Esophagus muscularis mucosa (tissue), 4 donors: Measurements from ENCODE around the gene RBFA. TPM values are rescaled to one million over a fixed set of nuclear protein-coding genes. Genes with fewer than 3 reads are reported as not detected.
"Not testable (repeated sequence)": the region's sequence is repeated elsewhere in the genome, so short reads cannot be mapped to it uniquely, and the experiment has no call there.

Source experiments
- DNase-seq: peaks from one replicate; pipeline ENCODE4 v3.0.0-alpha.2; 2017; ENCODE audit errors: extremely low spot score
- H3K27ac ChIP-seq, 4 donors: fragments of 200-600 bp; sonication (generic); replicated peaks in 1 of 4; 1 replicate in 3 of 4; 2 replicates in 1 of 4; pipeline ENCODE4 v1.5.1; 2016 to 2019; ENCODE audit warnings: mild to moderate bottlenecking in 1 of 4
- H3K27me3 ChIP-seq, 4 donors: fragments of 200-600 bp; sonication (generic); one replicate each; pipeline versions ENCODE4 v1.5.1 to v1.6.0; 2016 to 2019
- H3K36me3 ChIP-seq, 4 donors: fragments of 200-600 bp; sonication (generic); one replicate each; pipeline ENCODE4 v1.5.1; 2016 to 2019
- H3K4me1 ChIP-seq, 4 donors: fragments of 200-600 bp; sonication (generic); one replicate each; pipeline ENCODE4 v1.5.1; 2016 to 2019
- H3K4me3 ChIP-seq, 4 donors: fragments of 200-600 bp; sonication (generic); 1 replicate in 2 of 4; 2 replicates in 2 of 4; pipeline ENCODE4 v1.5.1; 2016 to 2019; ENCODE audit warnings: mild to moderate bottlenecking in 4 of 4, moderate library complexity in 1 of 4
- H3K9me3 ChIP-seq, 4 donors: fragments of 200-600 bp; sonication (generic); 1 replicate in 3 of 4; 2 replicates in 1 of 4; pipeline ENCODE4 v1.5.1; 2016 to 2019
- EP300 ChIP-seq: sonication (generic); formaldehyde crosslinking; IDR thresholded peaks from one replicate; pipeline ENCODE4 v1.6.1; 2017; ENCODE audit warnings: antibody characterized with exemption
- POLR2A ChIP-seq: fragments of 450-650 bp; IDR thresholded peaks from one replicate; pipeline ENCODE4 v1.6.1; 2017; ENCODE audit warnings: antibody characterized with exemption, moderate library complexity, mild to moderate bottlenecking, low read depth
- POLR2AphosphoS5 ChIP-seq, 2 donors: sonication (generic); formaldehyde crosslinking; IDR thresholded peaks; one replicate each; pipeline ENCODE4 v1.6.1; 2017; ENCODE audit warnings: antibody characterized with exemption in 2 of 2
- WGBS: methylation state at CpG from one replicate; pipeline ENCODE4 v1.1.5; 2018; 5-methylcytosine and 5-hydroxymethylcytosine counted together
- intact Hi-C: fragments of 100-400 bp; cut with DNase I; formaldehyde crosslinking; loops from one replicate; pipeline ENCODE4 v1.15.1; 2023
- total RNA-seq, 4 donors: library from RNA; depleted of rRNA; stranded (reverse); fragments of >200 nt; gene quantifications; one replicate each; pipeline versions ENCODE4 v1.1.0 to v1.2.1, GENCODE V29; 2016
- TF ChIP-seq, protein P1 (sequence below), 3 experiments: fragments of 200-600 bp in 2 of 3; fragments of 450-650 bp in 1 of 3; sonication (generic) in 2 of 3; IDR thresholded peaks; one replicate each; pipeline ENCODE4 v1.5.1; 2017 to 2019; ENCODE audit warnings: antibody characterized with exemption in 3 of 3, mild to moderate bottlenecking in 2 of 3, moderate library complexity in 1 of 3

RBFA gene
- total RNA-seq, 4 donors from 2014 or later = 22.0 to 32.0 (median 25.6) TPM

DNA sequence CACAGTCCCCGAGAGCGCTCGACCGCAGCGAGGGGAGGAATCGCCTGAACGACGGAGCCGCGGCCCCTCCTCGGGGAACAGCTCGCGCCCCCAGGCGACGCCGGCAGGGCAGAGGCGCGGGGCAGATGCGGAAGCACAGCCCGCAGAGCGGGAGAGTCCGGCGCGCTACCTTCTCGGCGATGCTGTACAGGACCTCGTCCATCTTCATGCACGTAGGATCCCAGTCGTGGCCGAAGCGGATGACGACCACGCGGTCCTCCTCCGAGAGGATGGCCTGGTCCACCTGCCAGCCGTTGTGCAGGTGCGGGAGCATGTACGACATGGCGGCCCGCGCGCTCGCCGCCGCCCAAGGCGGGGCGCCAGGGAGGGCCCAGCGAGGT lies 46.2 kb upstream of the RBFA start:
- TF ChIP-seq, protein P1, sequence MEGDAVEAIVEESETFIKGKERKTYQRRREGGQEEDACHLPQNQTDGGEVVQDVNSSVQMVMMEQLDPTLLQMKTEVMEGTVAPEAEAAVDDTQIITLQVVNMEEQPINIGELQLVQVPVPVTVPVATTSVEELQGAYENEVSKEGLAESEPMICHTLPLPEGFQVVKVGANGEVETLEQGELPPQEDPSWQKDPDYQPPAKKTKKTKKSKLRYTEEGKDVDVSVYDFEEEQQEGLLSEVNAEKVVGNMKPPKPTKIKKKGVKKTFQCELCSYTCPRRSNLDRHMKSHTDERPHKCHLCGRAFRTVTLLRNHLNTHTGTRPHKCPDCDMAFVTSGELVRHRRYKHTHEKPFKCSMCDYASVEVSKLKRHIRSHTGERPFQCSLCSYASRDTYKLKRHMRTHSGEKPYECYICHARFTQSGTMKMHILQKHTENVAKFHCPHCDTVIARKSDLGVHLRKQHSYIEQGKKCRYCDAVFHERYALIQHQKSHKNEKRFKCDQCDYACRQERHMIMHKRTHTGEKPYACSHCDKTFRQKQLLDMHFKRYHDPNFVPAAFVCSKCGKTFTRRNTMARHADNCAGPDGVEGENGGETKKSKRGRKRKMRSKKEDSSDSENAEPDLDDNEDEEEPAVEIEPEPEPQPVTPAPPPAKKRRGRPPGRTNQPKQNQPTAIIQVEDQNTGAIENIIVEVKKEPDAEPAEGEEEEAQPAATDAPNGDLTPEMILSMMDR (IDR thresholded peaks at IDR 0.05) = peak; percentile 23 to 40 (median 25)
- TF ChIP-seq POLR2AphosphoS5 (IDR thresholded peaks at IDR 0.05) (peak in 1 of 2 donors; percentile 1), POLR2A (no peak)
- H3K4me3 ChIP-seq = peak overlapping the region; percentile 81 to 98 (median 91)
- H3K4me1 ChIP-seq = peaks cover 24 to 52% (median 35%) of the 10 kb centered on the region in 4 donors
- no peaks in the 10 kb centered on the region for H3K27me3 ChIP-seq
- no CpG with 5 or more reads among the region's 48 CpGs for WGBS
- intact Hi-C loops = loop anchor here (2.0 to 5.0 kb wide), 3 partner anchors 36 to 119 kb away; partner anchors contain the start of gene SLC66A2
- H3K9me3 ChIP-seq = no peaks in the 10 kb centered on the region
- peak overlapping the region; percentile 94 to 99 (median 98) for H3K27ac ChIP-seq
- no peak for DNase-seq
- H3K36me3 ChIP-seq = peaks cover 0 to 20% (median 3%) of the 10 kb centered on the region in 4 donors

DNA sequence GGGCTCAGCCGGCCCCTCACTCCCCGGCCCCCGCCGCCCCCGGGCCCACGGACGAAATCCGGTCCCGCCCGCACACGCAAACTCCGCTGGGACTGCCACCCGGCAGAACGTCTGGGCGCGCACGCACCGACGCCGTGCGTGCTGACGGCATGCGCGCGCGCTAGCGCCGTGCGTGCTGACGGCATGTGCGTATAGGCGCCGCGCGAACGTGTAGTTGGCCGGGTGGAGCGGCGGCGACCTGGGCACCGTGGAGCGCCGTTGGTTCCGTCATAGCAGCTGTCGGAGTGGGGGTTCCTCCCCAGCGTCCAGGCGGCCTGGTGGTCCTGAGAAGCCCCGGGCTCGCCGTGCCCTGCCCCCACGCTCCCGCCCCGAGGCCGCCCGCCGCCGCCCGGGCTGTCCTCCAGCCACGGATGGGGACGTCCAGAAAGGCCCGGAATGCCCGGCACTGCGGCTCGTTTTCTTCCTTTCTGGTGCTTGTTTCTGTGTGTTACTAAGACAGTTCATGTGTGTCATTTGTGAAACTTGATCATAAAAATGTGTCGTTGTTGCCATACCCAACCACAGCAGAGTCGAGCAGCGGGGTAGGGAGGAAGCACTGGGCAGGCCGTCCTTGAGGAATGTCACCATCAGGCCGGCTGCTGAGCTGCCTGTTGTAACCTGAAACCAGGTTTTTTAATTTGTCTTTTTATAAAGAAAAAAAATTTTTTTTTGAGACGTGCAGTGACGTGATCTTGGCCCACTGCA lies 45.6 kb upstream of the RBFA start, which contains the start of gene TXNL4A:
TXNL4A (minus strand) TSS at position 113 of the 744 bp plus-strand sequence. CDS start 171 bp downstream, outside the sequence.
- WGBS = 2% methylated on average over 22 of the region's 71 CpGs
- TF ChIP-seq EP300 = no peak
- peak; percentile 82 for TF ChIP-seq POLR2A
- TF ChIP-seq POLR2AphosphoS5 (IDR thresholded peaks at IDR 0.05) = peak; percentile 94 to 98

DNA sequence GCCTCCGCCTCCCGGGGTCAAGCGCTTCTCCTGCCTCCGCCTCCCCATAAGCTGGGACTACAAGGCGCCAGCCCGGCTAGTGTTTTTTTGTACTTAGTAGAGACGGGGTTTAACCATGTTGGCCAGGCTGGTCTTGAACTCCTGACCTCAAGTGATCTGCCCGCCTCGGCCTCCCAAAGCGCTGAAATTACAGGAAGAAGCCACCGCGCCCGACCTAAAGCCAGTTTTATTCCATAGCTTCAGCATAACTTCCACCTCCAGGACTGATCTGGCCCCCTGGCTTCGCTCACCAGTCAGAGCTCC lies 45.1 kb upstream of the RBFA start:
- intact Hi-C loops = loop anchor here (2.0 to 5.0 kb wide), 3 partner anchors 37 to 118 kb away; partner anchors contain the start of gene SLC66A2
- Histone ChIP-seq H3K4me1 (peaks cover 19 to 42% (median 32%) of the 10 kb centered on the region in 4 donors), H3K36me3 (peaks cover 0 to 20% (median 3%) of the 10 kb centered on the region in 4 donors), H3K9me3 (no peaks in the 10 kb centered on the region), H3K4me3 (peak overlapping the region; percentile 81 to 98 (median 91)), H3K27ac (peak overlapping the region; percentile 94 to 99 (median 98)), H3K27me3 (no peaks in the 10 kb centered on the region)
- no peak for TF ChIP-seq EP300
- WGBS = 70% methylated on average over 14 of the region's 14 CpGs
- DNase-seq = no peak

More for the DNA sequence above, 45.6 kb upstream of the RBFA start, which contains the start of gene TXNL4A:
- no peak for DNase-seq
- intact Hi-C loops = loop anchor here (2.0 to 5.0 kb wide), 3 partner anchors 36 to 118 kb away; partner anchors contain the start of gene SLC66A2
- H3K9me3 ChIP-seq = no peaks in the 10 kb centered on the region
- H3K4me1 ChIP-seq = peaks cover 19 to 47% (median 32%) of the 10 kb centered on the region in 4 donors
- H3K36me3 ChIP-seq = peaks cover 0 to 20% (median 3%) of the 10 kb centered on the region in 4 donors
- H3K4me3 ChIP-seq = peak within 1 kb of the TSS; percentile 81 to 98 (median 91)
- H3K27ac ChIP-seq = peak within 1 kb of the TSS; percentile 94 to 99 (median 98)
- no peaks in the 10 kb centered on the region for H3K27me3 ChIP-seq

DNA sequence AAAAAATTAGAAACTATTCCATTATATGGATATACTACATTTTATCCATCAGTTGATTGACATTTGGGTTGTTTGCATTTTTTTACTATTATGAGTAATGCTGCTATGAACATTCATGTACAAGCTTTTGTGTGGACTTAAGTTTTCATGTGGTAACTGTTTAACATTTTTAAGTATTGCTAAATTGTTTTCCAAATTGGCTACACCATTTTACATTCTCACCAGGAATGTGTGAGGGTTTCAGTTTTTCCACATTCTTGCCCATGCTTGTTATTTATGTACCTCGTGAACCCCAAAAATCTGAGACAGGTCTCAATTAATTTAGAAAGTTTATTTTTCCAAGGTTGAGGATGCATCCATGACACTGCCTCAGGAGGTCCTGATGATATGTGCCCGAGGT lies 42.7 kb upstream of the RBFA start:
- intact Hi-C loops = no loop called here
- peaks cover 18 to 24% (median 23%) of the 10 kb centered on the region in 4 donors for H3K4me1 ChIP-seq
- no peak for DNase-seq
- no peaks in the 10 kb centered on the region for H3K9me3 ChIP-seq
- no peaks in the 10 kb centered on the region for H3K36me3 ChIP-seq
- H3K27me3 ChIP-seq = no peaks in the 10 kb centered on the region
- no peak overlapping the region for H3K4me3 ChIP-seq
- H3K27ac ChIP-seq = no peak overlapping the region
- 89% methylated on average over 2 of the region's 2 CpGs for WGBS
- TF ChIP-seq POLR2A (no peak), POLR2AphosphoS5 (IDR thresholded peaks at IDR 0.05) (no peak), EP300 (no peak)
- TF ChIP-seq, protein P1 (IDR thresholded peaks at IDR 0.05) = no peak

DNA sequence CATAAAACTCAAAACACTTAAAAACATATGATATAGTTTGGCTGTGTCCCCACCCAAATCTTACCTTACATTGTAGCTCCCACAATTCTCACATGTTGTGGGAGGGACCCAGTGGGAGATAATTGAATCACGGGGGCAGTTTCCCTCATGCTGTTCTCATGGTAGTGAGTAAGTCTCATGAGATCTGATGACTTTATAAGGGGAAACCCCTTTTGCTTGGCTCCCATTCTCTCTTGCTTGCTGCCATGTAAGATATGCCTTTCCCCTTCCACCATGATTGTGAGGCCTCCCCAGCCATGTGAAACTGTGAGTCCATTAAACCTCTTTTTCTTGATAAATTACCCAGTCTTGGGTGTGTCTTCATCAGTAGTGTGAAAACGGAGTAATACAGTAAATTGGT lies 34.5 kb upstream of the RBFA start:
- H3K27me3 ChIP-seq, H3K27ac ChIP-seq, intact Hi-C loops, H3K4me1 ChIP-seq, H3K9me3 ChIP-seq, DNase-seq, H3K4me3 ChIP-seq, H3K36me3 ChIP-seq: not testable (repeated sequence)
- 96% methylated on average over 2 of the region's 2 CpGs for WGBS

DNA sequence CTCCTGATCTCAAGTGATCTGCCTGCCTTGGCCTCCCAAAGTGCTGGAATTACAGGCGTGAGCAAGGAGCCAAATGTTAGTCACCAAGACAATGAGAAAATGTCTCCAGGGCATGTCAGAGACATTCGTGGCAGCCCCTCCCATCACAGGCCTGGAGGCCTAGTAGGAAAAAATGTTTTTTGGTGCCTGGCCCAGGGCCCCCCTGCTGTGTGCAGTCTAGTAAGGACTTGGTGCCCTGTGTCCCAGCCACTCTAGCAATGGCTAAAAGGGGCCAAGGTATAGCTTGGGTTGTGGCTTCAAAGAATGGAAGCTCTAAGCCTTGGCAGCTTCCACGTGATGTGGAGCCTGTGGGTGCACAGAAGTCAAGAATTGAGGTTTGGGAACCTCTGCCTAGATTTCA lies 33.4 kb upstream of the RBFA start:
- no peak overlapping the region for H3K4me3 ChIP-seq
- WGBS = 82% methylated on average over 3 of the region's 3 CpGs
- H3K27ac ChIP-seq = no peak overlapping the region
- no peaks in the 10 kb centered on the region for H3K27me3 ChIP-seq
- no peak for DNase-seq
- intact Hi-C loops = no loop called here
- H3K4me1 ChIP-seq = no peaks in the 10 kb centered on the region
- no peaks in the 10 kb centered on the region for H3K36me3 ChIP-seq
- H3K9me3 ChIP-seq = peaks cover 0 to 6% (median 0%) of the 10 kb centered on the region in 4 donors
- no peak for TF ChIP-seq POLR2AphosphoS5 (IDR thresholded peaks at IDR 0.05)
- TF ChIP-seq, protein P1 (IDR thresholded peaks at IDR 0.05) = no peak
- TF ChIP-seq POLR2A = no peak
- TF ChIP-seq EP300 = no peak
